ENCODE results near the gene LNX1. TPM values are rescaled to one million over a fixed set of nuclear protein-coding genes. Genes with fewer than 3 reads are reported as not detected.

Gene LNX1
- total RNA-seq, 1 donor from 2014 or later, result 1.6 TPM

DNA sequence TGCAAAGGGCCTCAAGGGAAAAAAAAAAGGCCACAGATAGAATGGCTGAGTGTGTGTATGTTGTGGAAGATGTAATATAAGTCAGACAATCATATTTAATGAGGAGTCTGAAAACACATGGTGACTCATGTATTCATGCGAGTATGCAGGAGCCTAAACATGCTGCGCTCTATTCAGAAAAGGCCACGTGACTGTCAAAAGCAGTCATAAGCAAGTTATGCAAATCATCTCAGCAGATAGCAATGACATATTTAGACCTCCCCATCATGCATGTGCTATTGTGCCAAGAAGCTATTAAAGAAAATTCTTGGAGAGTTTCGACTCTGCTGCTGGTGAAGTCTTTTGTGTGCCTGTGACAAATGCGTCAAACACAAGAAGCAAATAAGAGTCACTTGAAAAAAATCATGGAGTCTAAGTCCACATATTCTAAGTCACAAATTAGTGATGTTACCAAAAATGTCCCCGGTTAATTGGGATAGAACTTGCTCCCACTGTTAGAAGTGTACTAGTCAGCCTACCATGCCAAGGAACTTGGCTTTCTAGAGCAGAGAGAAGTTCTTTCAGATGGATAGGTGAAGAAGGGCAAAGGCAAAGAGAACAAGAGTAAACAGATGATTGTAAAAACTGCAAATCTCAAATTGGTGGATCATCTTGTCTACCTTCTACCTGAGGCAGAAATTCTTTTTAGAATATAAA, 5.0 kb downstream of the LNX1 start:
- no peaks in the 10 kb centered on the region for H3K36me3 ChIP-seq (ENCODE audit: control insufficient read depth, insufficient read depth, low read length)
- no peaks in the 10 kb centered on the region for H3K27me3 ChIP-seq (ENCODE audit: control insufficient read depth, insufficient read depth, low read length)
- DNase-seq (ENCODE audit: low read depth), result peak; percentile 95
- H3K4me3 ChIP-seq (ENCODE audit: low read depth, low read length), result no peak overlapping the region
- peak; percentile 47 for FAIRE-seq
- no peak for TF ChIP-seq CTCF (IDR thresholded peaks at IDR 0.05; ENCODE audit: insufficient read depth, low read length, severe bottlenecking)

DNA sequence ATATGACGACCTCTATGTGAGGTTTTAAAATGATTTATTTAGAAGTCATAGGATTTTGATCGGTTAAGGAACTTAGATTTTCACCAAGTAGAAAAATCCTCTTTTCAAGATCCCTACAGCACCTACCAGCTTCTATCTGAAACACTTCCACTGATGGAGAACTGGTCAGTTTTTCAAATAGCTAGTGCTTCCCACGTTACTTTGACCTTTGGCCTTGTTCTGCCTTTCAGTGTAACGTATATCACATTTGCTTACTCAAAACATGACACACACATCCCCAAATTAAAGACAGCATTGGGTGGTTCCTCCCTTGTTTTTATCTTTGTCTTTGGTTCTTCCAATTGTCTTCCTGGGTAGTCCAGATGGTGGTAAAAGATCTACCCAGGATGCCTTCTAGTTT, 6.6 kb downstream of the LNX1 start:
- Histone ChIP-seq H3K36me3 (ENCODE audit: control insufficient read depth, insufficient read depth, low read length) (no peaks in the 10 kb centered on the region), H3K27me3 (ENCODE audit: control insufficient read depth, insufficient read depth, low read length) (no peaks in the 10 kb centered on the region), H3K4me3 (ENCODE audit: low read depth, low read length) (no peak overlapping the region)
- FAIRE-seq (no peak), DNase-seq (ENCODE audit: low read depth) (no peak)
- TF ChIP-seq CTCF (IDR thresholded peaks at IDR 0.05; ENCODE audit: insufficient read depth, low read length, severe bottlenecking), result no peak

DNA sequence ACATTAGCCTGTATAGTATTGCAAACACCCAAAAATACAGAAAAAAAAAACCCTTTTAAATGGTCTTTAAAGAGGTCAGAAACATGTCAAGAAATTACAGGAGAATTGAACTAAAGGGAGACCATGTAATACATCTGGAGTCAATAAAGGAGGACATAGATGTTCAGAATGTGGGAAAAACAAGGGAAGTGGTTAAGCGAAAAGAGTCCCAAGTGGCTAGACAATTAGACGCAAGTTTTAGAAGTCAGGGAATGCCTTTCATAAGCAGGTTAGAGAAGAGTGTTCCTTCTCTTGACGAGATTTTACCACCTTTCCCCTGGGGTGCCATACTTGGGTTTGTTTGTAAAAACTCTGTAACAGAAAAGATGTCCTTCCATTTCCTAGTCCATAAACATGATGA, 7.8 kb downstream of the LNX1 start:
- TF ChIP-seq CTCF (IDR thresholded peaks at IDR 0.05; ENCODE audit: insufficient read depth, low read length, severe bottlenecking), result no peak
- Histone ChIP-seq H3K36me3 (ENCODE audit: control insufficient read depth, insufficient read depth, low read length) (no peaks in the 10 kb centered on the region), H3K4me3 (ENCODE audit: low read depth, low read length) (no peak overlapping the region), H3K27me3 (ENCODE audit: control insufficient read depth, insufficient read depth, low read length) (no peaks in the 10 kb centered on the region)
- FAIRE-seq (no peak), DNase-seq (ENCODE audit: low read depth) (no peak)

- no peaks in the 10 kb centered on the region for H3K27me3 ChIP-seq (ENCODE audit: control insufficient read depth, insufficient read depth, low read length)
- TF ChIP-seq CTCF (IDR thresholded peaks at IDR 0.05; ENCODE audit: insufficient read depth, low read length, severe bottlenecking), result no peak
- FAIRE-seq (no peak), DNase-seq (ENCODE audit: low read depth) (no peak)
- no peak overlapping the region for H3K4me3 ChIP-seq (ENCODE audit: low read depth, low read length)
- no peaks in the 10 kb centered on the region for H3K36me3 ChIP-seq (ENCODE audit: control insufficient read depth, insufficient read depth, low read length)
These were observed 9.1 kb downstream of the LNX1 start for GRCh38 chr4:53582194-53582593.

DNA sequence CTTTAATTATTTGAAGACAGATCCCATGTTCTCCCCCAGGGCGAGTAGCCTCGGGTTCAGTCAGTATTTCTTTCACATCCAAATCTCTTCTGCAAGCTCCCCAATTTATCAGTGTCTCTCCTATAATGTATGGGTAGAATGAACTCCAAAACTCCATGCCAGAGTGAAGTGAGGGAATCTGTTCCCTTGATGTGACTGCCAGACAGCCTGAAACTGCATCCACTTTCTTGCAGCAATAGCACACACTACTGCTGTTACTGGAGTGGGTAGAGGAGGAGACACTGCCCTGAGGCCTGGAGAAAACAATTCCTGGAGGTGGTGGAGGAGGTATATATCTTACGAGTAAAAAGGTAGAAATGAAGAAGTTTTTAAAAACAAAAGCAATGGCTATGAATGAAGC, 11.0 kb downstream of the LNX1 start:
- Histone ChIP-seq H3K36me3 (ENCODE audit: control insufficient read depth, insufficient read depth, low read length) (no peaks in the 10 kb centered on the region), H3K4me3 (ENCODE audit: low read depth, low read length) (no peak overlapping the region), H3K27me3 (ENCODE audit: control insufficient read depth, insufficient read depth, low read length) (no peaks in the 10 kb centered on the region)
- no peak for TF ChIP-seq CTCF (IDR thresholded peaks at IDR 0.05; ENCODE audit: insufficient read depth, low read length, severe bottlenecking)
- DNase-seq (ENCODE audit: low read depth) (no peak), FAIRE-seq (no peak)

DNA sequence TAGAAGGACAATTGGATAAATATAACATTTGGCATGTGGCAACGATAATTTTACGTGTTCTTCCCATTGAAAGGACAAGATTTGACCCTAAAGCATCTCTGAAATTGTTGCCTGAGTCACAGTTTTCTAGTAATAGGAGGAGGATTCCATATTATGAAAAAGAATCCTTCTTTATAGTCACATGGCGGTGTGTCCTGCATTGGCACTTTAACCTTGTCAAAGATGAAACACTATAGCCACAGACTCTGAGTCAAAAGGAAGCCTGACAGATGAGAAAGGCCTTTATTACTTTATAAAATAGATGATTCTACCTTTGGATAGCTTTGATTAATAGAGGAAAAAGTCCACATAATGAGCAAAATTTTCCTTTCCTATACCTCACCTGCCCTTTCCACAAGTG, 11.5 kb downstream of the LNX1 start:
- no peaks in the 10 kb centered on the region for H3K27me3 ChIP-seq (ENCODE audit: control insufficient read depth, insufficient read depth, low read length)
- no peak overlapping the region for H3K4me3 ChIP-seq (ENCODE audit: low read depth, low read length)
- no peak for FAIRE-seq
- DNase-seq (ENCODE audit: low read depth), result no peak
- H3K36me3 ChIP-seq (ENCODE audit: control insufficient read depth, insufficient read depth, low read length), result no peaks in the 10 kb centered on the region
- TF ChIP-seq CTCF (IDR thresholded peaks at IDR 0.05; ENCODE audit: insufficient read depth, low read length, severe bottlenecking), result no peak
